Measurements from ENCODE around the gene UCP2.
"Not testable (repeated sequence)": the region's sequence is repeated elsewhere in the genome, so short reads cannot be mapped to it uniquely, and the experiment has no call there.

The UCP2 gene

GRCh38 chr11:73946798-73947458, 35.7 kb downstream of the UCP2 start:
- FAIRE-seq (no peak), DNase-seq (ENCODE audit: insufficient read length, low spot score) (no peak)

- FAIRE-seq (no peak), DNase-seq (ENCODE audit: insufficient read length, low spot score) (no peak)
These were observed 37.2 kb downstream of the UCP2 start for GRCh38 chr11:73945396-73945795.

GRCh38 chr11:73944901-73945300, 37.7 kb downstream of the UCP2 start:
- FAIRE-seq = no peak
- DNase-seq (ENCODE audit: insufficient read length, low spot score) = no peak

- no peak for FAIRE-seq
- no peak for DNase-seq (ENCODE audit: insufficient read length, low spot score)
These were observed 38.6 kb downstream of the UCP2 start for GRCh38 chr11:73944085-73944484.

- no peak for DNase-seq (ENCODE audit: insufficient read length, low spot score)
These were observed 40.6 kb downstream of the UCP2 start for GRCh38 chr11:73942010-73942409.

GRCh38 chr11:73940801-73941570, 41.7 kb downstream of the UCP2 start:
- DNase-seq (ENCODE audit: insufficient read length, low spot score) (no peak), FAIRE-seq (no peak)

More at GRCh38 chr11:73942010-73942409, 40.6 kb downstream of the UCP2 start:
- FAIRE-seq = no peak

- DNase-seq (ENCODE audit: insufficient read length, low spot score) = no peak
- no peak for FAIRE-seq
These were observed 43.5 kb downstream of the UCP2 start for GRCh38 chr11:73939096-73939495.

GRCh38 chr11:73936047-73936446, 46.6 kb downstream of the UCP2 start:
- DNase-seq (ENCODE audit: insufficient read length, low spot score); FAIRE-seq: not testable (repeated sequence)

GRCh38 chr11:73932781-73933180, 49.9 kb downstream of the UCP2 start:
- DNase-seq (ENCODE audit: insufficient read length, low spot score) = no peak
- FAIRE-seq = no peak

GRCh38 chr11:73931951-73932350, 50.7 kb downstream of the UCP2 start:
- DNase-seq (ENCODE audit: insufficient read length, low spot score) (no peak), FAIRE-seq (no peak)

- peak; percentile 75 for FAIRE-seq
- peak; percentile 87 for DNase-seq (ENCODE audit: insufficient read length, low spot score)
These were observed 51.5 kb downstream of the UCP2 start for GRCh38 chr11:73931039-73931645.

- DNase-seq (ENCODE audit: insufficient read length, low spot score) (no peak), FAIRE-seq (no peak)
These were observed 53.3 kb downstream of the UCP2 start for GRCh38 chr11:73929388-73929787.
